ENCODE measurements around the gene NEU4.
"Not testable (repeated sequence)": the region's sequence is repeated elsewhere in the genome, so short reads cannot be mapped to it uniquely, and the experiment has no call there.

NEU4 gene

GRCh38 chr2:241814643-241815476, 5.9 kb downstream of the NEU4 start:
- DNase-seq, result no peak

DNA sequence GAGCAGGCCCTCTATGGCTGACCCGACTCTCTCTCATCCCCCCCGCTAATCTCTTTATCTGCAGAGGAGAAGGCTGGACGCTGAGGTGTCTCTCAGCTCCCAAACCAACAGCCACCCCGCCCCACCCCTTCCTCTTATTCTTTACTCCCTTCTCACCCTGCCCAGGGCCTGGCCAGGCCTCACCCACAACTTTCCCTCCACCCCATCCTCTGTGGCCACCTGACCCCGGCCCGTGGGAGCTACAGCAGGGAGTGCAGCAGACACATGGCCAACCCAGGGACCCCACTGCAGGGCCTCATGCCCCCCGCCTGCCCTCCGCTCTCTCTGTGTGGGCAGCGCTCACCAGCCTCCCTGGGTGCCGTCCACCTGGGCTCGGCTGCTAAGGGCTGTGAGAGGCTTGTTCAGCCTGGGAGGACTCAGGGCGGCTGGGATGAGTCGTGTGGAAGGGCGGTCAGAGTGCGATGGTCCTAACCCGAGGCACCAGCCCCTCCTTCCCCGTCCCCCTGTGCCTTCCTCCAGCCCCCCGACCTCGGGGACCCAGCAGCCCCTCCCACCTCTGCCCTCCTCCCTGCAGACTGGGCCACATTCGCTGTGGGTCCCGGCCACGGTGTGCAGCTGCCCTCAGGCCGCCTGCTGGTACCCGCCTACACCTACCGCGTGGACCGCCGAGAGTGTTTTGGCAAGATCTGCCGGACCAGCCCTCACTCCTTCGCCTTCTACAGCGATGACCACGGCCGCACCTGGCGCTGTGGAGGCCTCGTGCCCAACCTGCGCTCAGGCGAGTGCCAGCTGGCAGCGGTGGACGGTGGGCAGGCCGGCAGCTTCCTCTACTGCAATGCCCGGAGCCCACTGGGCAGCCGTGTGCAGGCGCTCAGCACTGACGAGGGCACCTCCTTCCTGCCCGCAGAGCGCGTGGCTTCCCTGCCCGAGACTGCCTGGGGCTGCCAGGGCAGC, 6.8 kb downstream of the NEU4 start:
- DNase-seq, result no peak

DNA sequence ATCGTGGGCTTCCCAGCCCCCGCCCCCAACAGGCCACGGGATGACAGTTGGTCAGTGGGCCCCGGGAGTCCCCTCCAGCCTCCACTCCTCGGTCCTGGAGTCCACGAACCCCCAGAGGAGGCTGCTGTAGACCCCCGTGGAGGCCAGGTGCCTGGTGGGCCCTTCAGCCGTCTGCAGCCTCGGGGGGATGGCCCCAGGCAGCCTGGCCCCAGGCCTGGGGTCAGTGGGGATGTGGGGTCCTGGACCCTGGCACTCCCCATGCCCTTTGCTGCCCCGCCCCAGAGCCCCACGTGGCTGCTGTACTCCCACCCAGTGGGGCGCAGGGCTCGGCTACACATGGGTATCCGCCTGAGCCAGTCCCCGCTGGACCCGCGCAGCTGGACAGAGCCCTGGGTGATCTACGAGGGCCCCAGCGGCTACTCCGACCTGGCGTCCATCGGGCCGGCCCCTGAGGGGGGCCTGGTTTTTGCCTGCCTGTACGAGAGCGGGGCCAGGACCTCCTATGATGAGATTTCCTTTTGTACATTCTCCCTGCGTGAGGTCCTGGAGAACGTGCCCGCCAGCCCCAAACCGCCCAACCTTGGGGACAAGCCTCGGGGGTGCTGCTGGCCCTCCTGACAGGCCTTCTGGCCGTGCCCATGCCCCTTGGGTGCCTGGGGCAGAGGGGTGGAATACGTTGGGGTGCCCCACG, 7.6 kb downstream of the NEU4 start:
- DNase-seq, result no peak

DNA sequence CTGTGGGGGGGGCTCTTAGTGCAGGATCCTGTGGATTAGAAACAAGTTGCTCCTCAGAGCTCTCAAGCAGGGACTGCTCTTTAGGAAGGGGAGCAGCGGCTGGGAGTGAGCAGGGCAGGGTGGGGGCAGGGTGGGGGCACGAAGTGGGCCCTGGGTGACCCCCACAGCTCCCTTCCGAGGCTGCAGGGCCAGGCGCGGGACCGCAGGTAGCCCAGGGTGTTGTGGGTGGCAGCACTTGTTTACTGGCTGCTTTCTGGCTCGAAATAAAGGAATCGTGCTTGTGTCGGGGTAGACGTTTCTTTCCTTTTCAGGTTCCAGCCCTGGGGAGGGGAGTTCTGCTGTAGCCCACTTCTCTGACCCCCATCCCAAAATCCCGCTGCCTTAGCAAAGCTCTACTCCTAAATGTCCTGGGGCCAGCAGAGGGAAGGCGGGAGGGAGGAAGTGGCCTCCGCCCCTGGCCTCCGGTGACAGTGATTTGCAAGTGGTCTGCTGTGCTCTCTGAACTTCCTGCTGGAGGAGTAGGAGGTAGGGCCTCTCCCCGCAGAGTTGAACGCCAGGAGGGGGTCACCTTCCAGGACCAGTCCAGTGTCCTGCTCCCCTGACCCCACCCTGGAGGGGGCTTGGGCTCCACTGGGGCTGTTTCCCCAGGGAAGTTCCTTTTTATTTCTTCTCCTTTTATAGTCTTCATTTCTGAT, 8.3 kb downstream of the NEU4 start:
- no peak for DNase-seq

DNA sequence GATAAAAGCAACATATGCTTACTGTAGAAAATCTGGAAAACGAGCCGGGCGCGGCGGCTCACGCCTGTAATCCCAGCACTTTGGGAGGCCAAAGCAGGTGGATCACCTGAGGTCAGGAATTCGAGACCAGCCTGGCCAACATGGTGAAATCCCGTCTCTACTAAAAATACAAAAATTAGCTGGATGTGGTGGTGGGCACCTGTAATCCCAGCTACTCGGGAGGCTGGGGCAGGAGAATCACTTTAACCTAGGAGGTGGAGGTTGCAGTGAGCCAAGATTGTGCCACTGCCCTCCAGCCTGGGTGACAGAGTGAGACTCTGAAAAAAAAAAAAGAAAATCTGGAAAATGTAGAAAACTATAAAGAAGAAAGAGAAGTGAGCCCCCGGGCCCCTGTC, 8.8 kb downstream of the NEU4 start:
- DNase-seq, result not testable (repeated sequence)

GRCh38 chr2:241818229-241818942, 9.4 kb downstream of the NEU4 start:
- no peak for DNase-seq

- DNase-seq, result no peak
These were observed 9.9 kb downstream of the NEU4 start for GRCh38 chr2:241818943-241819270.

GRCh38 chr2:241819947-241820624, 11.1 kb downstream of the NEU4 start:
- not testable (repeated sequence) for DNase-seq

- DNase-seq, result no peak
These were observed 11.8 kb downstream of the NEU4 start for GRCh38 chr2:241820625-241821384.

DNA sequence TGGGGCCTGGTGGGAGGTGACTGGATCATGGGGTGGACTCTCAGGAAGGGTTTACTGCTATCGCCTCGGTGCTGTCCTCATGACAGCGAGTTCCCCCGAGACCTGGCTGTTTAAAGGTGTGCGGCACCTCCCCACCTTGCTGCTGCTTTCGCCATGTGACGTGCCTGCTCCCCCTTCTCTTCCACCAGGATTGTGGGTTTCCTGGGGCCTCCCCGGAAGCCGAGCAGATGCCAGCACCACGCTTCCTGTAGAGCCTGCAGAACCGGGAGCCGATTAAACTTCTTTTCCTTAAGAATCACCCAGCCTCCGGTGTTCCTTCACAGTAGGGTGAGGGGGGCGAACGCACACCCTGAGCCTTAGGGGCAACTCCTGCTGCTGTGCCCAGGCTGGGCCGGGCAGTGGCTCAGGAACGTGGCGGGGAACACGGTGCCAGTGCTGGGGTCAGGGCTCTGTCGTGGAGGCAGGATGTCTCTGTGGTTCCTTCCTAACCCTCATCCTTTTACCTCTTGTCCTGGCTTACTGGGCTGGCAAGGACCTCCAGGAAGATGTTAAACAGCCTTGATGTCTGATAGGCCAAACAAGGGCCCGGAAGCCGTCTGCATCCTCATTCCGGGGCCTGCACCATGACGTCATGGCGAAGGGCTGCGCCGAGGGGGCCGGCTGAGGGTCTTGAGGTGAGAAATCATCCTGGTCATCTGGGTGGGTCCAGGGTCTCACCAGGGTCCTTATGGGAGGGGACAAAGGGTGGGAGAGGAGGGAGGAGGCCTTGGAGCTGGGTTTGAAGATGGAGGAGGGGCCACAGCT, 12.7 kb downstream of the NEU4 start:
- DNase-seq, result no peak

- DNase-seq, result no peak
These were observed 13.3 kb downstream of the NEU4 start for GRCh38 chr2:241822264-241822623.

DNA sequence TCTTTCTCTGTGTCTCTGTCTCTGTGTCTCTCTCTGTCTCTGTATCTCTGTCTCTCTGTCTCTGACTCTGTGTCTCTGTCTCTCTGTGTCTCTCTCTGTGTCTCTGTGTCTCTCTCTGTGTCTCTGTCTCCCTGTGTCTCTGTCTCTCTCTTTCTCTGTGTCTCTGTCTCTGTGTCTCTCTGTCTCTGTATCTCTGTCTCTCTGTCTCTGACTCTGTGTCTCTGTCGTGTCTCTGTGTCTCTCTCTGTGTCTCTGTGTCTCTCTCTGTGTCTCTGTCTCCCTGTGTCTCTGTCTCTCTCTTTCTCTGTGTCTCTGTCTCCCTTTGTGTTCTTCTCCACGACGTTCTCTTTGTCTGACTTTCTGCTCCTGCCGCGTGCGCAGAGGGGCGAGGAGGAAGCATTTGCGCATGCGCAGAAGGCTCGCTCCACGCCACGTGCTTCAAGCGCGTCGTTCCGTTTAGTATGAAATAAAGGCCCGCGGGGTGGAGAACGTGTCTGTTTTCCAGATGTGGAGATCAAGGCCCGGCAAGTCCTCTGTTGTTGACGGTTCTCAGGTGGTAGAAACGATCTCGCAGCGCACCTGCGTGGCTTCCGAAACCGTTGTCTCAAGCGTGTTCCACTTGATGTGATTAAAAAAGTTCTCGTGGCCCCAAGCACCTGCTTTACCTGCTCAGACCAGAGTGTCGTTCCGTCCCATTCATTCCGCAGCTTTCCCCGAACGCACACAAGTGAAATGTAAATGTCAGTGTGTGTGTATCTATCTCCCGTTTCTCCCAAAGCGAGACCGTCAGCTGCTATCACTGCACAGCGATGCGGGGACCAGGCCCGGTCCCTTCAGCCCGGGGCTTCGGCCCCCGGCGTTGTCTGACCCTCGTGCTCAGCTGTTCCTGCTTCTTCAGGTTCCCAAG, 14.8 kb downstream of the NEU4 start:
- not testable (repeated sequence) for DNase-seq

DNA sequence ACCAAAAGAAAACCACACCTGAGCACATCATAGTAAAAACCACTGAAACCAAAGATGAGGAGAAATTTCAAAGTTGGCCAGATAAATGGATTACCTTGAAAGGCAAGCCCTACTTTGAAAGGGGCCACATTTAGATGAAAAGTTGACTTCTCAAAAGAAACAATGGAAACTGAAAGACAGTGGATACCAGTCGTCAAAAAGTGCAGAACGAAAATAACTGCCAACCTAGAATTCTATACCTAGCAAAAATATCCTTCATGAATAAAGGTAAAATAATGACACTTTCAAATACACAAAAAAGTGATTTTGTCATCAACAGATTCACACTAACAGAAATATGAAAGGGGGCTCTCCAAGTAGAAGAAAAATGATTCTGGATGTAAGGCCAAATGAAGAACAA, 18.4 kb downstream of the NEU4 start:
- DNase-seq, result no peak

DNA sequence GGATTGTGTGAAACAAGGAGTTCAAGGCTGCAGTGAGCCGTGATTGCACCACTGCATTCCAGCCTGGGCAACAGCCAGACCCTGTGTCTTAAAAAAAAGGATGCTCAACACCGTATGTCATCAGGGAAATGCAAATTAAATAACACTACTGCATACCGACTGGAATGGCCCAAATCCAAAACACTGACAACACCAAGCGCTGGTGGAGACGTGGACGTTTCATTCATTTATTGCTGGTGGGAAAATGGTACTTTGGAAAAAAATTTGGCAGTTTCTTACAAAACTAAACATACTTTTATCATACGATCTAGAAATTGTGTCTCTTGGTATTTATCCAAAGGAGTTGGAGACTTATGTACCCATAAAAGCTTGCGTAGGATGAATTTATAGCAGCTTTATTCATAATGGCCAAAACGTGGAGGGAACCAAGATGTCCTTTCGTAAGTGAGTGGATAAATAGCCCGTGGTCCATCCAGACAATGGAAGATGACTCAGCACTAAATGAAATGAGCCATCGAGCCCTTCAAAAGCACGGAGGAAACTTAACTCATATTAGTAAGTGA, 24.2 kb downstream of the NEU4 start:
- DNase-seq, result peak; percentile 43

- DNase-seq, result not testable (repeated sequence)
These were observed 24.9 kb downstream of the NEU4 start for GRCh38 chr2:241833756-241834526.

- no peak for DNase-seq
These were observed 25.7 kb downstream of the NEU4 start for GRCh38 chr2:241834527-241835210.

DNA sequence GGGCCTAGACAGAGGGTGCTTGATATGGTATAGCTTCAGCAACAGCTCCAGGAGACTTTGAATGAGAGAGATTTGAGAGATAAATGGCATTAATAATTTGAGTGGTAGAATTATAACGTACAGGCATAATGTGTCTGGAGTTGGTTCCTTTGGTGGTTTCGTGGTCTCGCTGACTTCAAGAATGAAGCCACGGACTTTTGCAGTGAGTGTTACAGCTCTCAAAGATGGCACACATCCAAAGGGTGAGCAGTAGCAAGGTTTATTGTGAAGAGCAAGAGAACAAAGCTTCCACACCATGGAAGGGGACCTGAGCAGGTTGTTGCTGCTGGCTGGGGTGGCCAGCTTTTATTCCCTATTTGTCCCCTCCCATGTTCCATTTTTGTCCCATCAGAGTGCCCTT, 26.6 kb downstream of the NEU4 start:
- no peak for DNase-seq
